LNCAP (cell line): ENCODE results near the gene XDH.

Experiments
- TF ChIP-seq, protein P1 (sequence below): fragments of 450-650 bp; IDR thresholded peaks from 2 replicates; pipeline ENCODE4 v1.5.1; 2017; ENCODE audit warnings: mild to moderate bottlenecking

Gene XDH

DNA sequence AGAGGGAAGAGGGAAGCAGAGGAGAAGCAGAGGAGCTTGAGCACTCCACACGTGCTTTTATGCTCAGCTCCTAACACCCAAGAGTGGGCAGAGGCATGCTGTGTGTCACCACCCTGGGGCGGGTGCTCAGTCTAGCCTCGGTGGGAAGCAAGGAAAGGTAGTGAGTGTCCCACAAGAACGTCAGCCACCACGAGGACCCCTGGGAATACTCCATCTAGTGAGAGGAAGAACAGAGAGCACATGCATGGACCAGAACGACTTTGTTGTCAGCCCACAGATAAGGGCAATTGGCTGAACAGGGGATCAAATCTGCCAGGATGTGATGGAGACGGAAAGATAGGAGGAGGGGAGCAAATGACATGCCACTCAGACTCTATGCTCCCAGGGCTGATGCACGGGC lies 83.4 kb downstream of the XDH start:
- TF ChIP-seq, protein P1, sequence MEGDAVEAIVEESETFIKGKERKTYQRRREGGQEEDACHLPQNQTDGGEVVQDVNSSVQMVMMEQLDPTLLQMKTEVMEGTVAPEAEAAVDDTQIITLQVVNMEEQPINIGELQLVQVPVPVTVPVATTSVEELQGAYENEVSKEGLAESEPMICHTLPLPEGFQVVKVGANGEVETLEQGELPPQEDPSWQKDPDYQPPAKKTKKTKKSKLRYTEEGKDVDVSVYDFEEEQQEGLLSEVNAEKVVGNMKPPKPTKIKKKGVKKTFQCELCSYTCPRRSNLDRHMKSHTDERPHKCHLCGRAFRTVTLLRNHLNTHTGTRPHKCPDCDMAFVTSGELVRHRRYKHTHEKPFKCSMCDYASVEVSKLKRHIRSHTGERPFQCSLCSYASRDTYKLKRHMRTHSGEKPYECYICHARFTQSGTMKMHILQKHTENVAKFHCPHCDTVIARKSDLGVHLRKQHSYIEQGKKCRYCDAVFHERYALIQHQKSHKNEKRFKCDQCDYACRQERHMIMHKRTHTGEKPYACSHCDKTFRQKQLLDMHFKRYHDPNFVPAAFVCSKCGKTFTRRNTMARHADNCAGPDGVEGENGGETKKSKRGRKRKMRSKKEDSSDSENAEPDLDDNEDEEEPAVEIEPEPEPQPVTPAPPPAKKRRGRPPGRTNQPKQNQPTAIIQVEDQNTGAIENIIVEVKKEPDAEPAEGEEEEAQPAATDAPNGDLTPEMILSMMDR: no peak

DNA sequence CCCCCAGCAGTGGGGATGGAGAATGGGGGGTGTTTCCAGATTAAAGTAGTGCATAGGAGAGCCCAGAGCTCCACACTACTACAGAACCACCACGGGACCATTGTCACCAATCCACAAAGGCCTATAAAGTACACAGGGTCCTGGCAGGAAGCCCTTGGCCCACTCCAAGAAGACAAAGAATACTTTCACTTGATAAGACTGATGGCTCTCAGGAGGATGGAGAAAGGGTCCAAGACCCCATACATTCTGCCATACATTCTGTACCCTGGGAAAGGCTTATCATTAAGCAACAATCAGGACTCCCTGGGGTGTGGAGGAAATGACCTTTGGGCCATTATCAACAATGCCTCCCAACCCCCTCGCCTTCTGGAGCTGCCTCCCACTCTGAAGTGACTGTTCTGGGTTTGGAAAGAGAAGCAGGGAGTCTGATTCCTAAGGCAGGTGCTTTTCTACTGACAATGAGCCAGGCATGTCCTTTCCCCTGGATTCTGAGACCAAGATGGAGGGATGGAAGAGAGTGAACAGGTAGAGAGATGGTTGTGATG lies 85.4 kb downstream of the XDH start:
- TF ChIP-seq, protein P1: no peak

DNA sequence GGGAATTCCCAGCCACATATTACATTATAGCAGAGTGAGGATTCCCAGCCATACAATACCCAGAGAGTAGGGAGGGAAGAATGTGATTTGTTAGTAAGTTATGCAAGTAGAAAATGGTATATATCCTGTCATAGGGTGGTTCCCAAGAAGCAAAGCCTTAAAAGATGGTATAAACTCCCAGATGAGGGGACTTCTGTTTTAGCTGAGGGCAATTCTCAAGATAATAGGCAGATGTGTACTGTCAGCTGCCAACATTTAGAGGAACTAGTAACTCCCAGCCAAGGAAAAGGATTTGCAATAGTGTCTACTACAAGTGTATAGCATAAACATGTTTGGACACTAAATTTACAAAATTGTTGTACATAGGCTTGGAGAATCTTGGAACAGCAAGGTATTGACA lies 86.5 kb downstream of the XDH start:
- TF ChIP-seq, protein P1: no peak

DNA sequence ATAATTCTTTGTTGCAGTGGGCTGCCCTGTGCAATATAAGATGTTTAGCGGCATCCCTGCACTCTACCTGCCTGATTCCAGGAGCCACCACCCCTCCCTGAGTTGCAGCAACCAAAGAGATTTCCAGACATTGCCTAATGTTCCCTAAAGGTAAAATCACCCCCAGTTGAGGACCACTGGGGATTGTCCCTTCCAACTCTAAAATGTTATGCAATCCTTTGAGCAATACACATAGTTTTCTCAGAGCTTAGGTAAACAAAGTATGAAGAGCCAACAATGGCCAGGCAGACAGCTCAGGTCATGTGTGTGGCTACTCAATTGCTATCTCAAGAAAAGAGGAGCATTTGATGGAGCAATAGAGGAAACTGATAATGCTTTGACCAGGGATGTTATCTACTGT lies 87.0 kb downstream of the XDH start:
- TF ChIP-seq, protein P1: no peak

DNA sequence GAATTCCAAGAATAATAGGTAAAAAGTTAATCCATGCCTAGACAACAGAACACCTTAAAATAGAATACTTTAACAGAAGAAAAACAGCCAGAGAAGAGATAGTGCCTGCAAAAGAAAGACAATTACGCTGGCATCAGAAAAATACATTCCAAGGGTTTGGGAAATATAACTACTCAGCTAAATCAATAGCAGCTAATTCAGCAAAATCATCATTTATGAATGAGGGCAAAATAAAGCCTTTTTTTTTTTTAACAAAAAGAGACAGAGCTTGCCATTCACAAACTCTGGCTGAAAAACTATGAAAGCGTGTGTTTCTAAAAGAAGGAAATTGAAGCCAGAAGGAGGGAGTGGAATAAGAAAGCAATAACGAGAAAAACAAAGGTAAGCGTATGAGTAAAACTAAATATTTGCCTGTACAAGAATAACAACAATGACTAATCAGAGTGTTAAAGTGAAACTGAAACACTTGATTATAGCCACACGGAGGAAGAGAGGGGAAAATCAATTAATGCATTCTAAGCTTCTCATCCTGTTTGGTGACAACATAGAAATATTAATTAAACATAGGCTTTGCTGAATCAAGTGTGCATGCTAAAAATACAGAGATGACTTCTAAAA lies 90.4 kb downstream of the XDH start:
- TF ChIP-seq, protein P1: no peak

DNA sequence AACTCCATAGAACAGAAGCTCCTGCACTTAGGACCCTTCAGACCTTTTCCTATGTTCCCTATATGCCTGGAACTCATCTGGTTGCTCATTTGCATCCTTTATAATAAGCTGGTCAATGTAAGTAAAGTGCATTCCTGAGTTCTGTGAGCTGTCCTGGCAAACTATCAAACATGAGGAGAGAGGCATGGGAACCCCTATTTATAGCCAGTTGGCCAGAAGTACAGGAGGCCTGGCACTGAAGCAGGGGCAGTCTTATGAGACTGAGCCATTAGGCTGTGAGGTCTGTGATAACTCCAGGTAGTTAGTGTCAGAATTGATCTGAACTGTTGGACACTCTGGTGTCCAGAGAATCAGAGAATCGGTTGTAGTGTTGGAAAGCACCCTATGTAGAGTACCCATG lies 92.2 kb downstream of the XDH start:
- TF ChIP-seq, protein P1: no peak

DNA sequence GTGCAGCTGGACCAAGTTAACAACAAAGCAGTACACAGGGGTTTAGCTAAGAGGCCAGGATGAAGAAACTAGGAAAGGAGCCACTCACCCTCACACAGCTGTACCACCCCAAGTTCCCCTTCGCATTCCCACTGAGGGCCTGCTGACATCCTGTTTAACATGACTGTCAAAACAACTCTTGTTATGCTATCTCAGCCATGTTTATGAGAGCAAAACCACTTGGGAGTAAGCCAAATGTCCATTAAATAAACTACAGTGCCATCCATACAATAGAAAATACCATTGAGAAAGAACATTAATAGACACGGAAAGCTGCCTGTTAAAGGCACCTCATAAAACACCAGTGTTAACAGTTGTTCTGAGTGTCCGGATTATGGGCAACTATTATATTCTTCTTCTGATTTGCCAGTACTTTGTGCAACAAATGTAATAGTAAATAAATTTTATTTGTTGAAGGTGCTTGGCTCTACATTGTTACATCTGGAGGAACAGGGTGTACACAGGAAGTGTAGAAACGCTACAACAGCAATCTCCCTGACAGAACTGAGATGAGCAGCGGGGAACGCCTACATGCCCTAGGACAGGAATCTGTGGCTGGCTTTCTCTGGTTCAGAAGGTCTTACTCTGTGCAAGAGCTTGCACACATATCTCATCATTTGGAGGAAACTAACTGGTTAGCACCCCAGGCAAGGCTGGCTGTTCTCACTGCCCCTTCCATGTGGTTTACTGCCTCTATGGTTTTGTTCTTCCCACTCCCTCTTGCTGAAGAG lies 95.0 kb downstream of the XDH start:
- TF ChIP-seq, protein P1: no peak
